Stimulated activated CD4-positive, alpha-beta T cell treated with anti-CD3 and anti-CD28 coated beads, Interleukin-1b, Interleukin-23, amount 100 ng/mL, for 1 hour (primary cell): ENCODE data around the gene HTR2C.
"Not testable (repeated sequence)": the region's sequence is repeated elsewhere in the genome, so short reads cannot be mapped to it uniquely, and the experiment has no call there.

Source experiments
- DNase-seq, 2 donors: peaks; one replicate each; pipeline ENCODE4 v3.0.0-alpha.2; 2020; ENCODE audit warnings: low read depth in 2 of 2

HTR2C gene

DNA sequence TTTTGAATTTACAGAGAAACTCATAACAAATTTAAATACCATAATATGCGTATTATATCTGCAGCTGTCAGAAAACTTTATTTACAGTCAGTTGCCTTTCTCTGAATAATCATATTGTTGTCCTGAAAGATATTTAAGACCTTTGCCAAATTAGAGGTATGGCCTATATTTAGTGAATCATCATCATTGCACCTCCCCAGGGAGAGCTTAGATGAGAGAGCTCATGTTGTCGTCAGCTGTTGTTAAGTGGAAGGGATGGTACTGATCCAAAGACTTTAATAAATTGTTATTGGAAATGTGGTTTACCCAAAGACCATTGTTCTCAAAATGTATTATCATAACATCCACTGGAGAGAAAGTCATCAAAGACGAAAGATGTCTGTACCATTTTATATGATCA is 128.6 kb downstream of the HTR2C start:
- DNase-seq: no peak

- no peak for DNase-seq
Observed at GRCh38 chrX:114715096-114715495, 131.2 kb downstream of the HTR2C start.

- DNase-seq: no peak
Observed at GRCh38 chrX:114717921-114718320, 134.0 kb downstream of the HTR2C start.

GRCh38 chrX:114766541-114766940 is 182.7 kb downstream of the HTR2C start:
- no peak for DNase-seq

DNA sequence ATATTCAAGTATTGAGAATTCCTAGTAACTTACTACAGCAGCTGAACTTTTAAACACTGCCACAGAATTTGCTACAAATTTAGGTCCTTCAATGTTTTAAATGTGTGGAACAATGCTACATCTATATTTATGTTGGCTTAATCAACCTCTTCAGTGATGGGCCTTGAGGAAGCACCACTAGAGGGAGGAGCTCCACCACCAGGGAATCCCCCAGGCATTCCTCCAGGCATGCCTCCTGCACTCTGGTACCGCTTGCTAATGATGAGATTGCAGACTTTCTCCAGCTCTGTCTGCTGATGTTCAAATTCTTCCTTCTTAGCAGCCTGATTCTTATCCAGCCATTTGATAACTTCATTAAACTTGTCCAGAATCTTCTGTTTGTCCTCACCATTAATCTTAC is 190.8 kb downstream of the HTR2C start:
- DNase-seq: no peak

GRCh38 chrX:114782925-114783324 is 199.0 kb downstream of the HTR2C start:
- DNase-seq: no peak

GRCh38 chrX:114787061-114787460 is 203.2 kb downstream of the HTR2C start:
- no peak for DNase-seq

GRCh38 chrX:114797494-114797893 is 213.6 kb downstream of the HTR2C start:
- no peak for DNase-seq

DNA sequence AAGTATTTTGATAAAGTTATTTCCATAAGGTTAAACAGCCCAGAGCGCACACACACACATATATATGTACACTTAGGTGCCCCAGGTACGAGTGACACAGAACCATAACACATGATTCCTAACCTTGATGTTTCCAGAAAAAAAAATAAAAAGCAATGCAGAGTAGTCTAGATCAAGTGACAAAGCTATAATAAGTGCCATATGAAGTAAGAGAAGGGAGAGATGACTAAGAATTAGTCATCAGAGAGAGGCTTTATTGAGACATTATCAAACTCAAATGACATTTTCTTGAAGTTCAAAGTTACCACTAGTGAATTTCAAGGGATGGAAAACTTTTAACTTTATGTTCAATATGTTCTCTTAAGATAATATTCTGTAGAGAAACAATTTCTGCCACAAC is 215.0 kb downstream of the HTR2C start:
- DNase-seq: no peak

DNA sequence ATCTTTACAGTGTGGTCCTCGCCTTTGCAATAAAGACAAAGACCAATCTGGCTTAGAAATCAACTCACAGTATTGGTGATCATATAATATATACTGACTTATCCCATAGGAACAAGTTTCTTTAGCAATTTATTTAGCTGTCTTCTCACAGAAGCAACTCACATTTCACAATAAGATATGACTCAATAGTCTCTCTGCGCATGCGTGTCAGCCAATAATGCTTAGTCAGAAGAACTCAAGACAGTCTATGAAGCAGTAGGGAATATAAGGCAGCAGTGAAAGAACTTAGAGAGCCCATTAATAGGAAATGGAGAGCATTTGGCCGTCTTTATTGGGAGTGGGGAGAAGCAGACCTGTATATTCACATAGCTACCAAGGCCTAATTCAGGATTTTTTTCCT is 216.8 kb downstream of the HTR2C start:
- no peak for DNase-seq

DNA sequence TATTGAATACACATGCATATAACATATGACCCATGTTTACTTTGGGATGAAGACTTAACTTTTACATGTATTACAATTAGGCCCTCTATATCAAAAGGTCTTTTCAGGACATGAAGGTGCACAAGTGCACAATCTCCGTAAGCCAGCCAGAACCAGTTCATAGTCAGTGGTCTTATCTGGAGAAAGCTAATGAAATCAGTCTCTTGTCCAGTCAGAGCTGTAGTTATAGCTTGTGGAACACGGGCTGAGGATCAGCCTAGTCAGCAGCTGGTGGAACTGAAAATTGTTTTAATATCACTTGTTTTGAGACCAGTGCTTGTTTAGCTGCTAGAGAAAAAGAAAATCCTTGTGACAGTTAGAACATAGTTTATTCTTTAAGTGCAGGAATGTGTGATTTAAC is 235.6 kb downstream of the HTR2C start:
- DNase-seq: no peak

- no peak for DNase-seq
Observed at GRCh38 chrX:114841051-114841450, 257.2 kb downstream of the HTR2C start.

DNA sequence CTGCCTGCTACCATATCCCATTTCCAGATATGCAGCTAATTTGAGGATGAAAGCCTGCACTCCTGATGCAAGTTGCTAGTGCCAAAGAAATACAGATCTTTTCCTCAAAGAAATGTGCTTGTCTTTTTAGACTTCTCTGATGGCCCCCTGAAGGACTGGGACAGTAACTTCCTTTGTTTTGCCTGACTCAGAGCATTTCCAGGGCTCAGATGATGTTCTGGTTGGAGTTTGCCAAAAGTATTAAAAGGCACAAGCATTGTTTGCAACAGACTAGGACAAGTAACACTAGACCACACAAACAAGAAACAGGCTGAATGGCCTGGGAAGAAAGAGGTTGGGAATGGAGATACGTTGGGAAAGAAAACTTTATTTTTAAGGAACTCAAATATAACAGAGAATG is 258.3 kb downstream of the HTR2C start:
- no peak for DNase-seq

GRCh38 chrX:114889481-114889880 is 305.6 kb downstream of the HTR2C start:
- no peak for DNase-seq

DNA sequence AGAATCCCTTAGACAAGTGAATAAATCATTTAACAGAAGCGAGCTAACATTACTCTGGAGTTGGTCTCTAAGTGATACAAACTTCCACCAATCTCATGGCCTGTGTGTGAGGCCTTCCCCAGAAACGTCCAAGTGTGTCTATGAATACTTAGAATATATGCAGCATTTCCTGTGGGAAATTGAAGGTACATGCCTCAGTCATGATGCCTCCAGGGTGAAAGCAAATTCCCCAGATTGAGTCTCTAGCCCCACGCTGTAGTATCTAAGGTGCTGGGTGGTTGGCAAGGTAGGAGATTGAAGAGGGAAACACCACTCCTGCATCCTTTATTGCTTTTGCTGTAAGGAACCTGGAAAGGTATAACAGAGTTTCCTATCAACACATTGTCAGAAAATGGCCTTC is 319.7 kb downstream of the HTR2C start:
- no peak for DNase-seq

GRCh38 chrX:114905251-114905650 is 321.4 kb downstream of the HTR2C start:
- DNase-seq: no peak

DNA sequence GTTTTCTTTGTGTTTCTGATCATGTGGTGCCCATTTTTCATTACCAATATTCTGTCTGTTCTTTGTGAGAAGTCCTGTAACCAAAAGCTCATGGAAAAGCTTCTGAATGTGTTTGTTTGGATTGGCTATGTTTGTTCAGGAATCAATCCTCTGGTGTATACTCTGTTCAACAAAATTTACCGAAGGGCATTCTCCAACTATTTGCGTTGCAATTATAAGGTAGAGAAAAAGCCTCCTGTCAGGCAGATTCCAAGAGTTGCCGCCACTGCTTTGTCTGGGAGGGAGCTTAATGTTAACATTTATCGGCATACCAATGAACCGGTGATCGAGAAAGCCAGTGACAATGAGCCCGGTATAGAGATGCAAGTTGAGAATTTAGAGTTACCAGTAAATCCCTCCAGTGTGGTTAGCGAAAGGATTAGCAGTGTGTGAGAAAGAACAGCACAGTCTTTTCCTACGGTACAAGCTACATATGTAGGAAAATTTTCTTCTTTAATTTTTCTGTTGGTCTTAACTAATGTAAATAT is 323.2 kb downstream of the HTR2C start:
- no peak for DNase-seq

DNA sequence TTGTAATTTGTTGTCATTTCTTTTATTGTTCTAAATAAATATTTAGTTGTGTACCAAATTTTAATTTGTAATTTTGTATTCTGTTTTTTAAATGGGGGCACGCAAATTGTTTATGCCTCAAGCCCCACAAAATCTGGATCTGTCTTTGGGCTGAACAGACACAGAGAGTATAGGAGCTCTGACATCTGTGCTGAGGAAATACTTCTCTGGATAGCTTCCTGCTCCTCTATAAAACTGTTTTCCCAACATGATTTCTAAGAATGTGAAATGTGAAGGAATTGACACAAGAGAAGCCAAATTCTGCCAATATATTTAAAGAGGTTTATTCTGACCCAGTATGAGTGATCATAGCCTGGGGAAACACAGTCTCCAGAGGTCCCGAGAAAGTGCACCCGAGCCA is 340.5 kb downstream of the HTR2C start:
- DNase-seq: no peak

DNA sequence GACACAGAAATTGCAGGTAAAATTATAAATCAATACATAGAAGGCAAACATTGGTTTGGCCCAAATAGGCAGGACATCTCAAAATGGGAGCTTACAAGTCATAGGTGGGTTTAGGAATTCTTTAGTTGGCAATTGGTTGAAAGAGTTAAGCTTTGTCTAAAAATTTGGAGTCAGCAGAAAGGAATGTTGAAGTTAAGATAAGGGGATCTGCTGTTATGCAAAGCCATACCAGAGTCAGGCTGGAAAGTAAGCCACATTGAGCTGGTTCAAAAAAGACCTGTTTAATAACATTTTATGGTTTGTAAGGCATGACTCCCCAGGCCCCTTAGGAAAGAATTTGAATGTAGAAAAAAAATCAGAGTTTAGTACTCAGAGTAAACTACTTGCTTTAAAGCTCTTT is 341.0 kb downstream of the HTR2C start:
- no peak for DNase-seq

DNA sequence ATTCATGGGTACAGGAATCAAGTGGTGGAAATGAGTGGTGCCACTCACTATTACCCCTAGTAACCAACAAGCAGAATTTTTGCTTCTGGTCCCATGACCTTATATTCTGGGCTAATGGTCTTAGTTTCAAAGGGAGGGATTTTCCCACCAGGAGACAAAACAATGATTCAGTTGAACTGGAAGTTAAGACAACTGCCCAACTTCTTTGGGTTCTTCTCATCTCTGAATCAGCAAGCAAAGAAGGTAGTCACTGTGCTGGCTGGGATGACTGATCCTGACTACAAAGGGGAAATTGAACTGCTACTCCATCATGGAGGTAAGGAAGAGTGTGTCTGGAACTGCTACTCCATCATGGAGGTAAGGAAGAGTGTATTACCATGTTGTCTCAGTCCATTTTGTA is 346.3 kb downstream of the HTR2C start:
- DNase-seq: no peak

GRCh38 chrX:114932550-114932949 is 348.7 kb downstream of the HTR2C start:
- no peak for DNase-seq

DNA sequence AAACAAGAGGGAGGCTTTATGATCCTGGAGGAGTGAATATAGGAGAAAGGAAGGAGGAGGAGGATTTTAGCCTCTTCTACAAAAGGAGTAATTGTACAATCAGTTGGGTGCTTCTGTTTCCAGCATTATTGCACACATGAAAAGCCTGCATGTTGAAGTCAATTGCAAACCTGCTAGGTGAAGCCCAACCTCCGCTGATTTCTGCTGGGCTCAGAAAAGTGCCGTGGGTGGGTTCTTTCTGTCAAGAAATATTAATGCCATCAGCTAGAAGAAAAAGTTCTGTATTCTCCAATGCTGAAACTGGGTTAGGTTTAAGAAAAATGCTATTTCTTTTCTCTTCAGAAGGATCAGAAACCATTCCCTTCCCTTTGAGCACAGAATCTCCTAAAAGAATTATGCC is 349.4 kb downstream of the HTR2C start:
- DNase-seq: not testable (repeated sequence)

DNA sequence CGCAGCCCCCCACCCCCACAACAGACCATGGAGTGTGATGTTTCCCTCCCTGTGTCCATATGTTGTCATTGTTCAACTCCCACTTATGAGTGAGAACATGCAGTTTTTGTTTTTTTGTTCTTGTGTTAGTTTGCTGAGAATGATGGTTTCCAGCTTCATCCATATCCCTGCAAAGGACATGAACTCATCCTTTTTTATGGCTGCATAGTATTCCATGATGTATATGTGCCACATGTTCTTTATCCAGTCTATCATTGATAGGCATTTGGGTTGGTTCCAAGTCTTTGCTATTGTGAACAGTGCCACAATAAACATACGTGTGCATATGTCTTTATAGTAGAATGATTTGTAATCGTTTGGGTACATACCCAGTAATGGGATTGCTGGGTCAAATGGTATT is 353.2 kb downstream of the HTR2C start:
- not testable (repeated sequence) for DNase-seq

DNA sequence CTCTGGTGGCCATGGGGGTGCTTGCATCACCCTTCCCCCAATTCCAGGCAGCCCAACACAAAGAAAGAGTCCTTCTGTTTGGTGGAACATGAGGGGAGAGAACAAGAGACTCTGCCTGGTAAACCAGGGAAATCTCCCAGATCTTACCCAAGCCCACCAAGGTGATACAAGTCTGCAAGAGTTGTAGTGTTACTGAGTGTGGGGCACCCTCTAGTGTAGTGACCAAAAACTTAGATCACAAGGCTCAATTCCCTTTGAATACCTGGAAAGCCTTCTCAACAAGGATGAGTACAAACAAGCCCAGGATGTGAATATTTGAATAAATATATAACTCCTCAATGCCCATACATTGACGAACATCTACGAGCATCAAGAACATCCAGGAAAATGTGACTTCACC is 368.8 kb downstream of the HTR2C start:
- DNase-seq: no peak
